HG03469 (cell line): ENCODE results near the gene CD46.
A peak's percentile ranks its signal among the peaks of the same experiment; 100 is the strongest.
"Not testable (repeated sequence)": the region's sequence is repeated elsewhere in the genome, so short reads cannot be mapped to it uniquely, and the experiment has no call there.

Experiments used
- ATAC-seq: cut with Tn5 transposase; IDR thresholded peaks from one replicate; pipeline ENCODE4 v1.9.1; 2021; ENCODE audit warnings: mild to moderate bottlenecking, moderate library complexity, moderate number of reproducible peaks; ENCODE audit not compliant: unreplicated experiment

CD46 gene

GRCh38 chr1:207751790-207752455, at the start of gene CD46:
TSS of gene CD46 (plus strand) at chr1:207752054. CDS start at chr1:207752213, 159 bp downstream.
- ATAC-seq, result peak; percentile 83

- ATAC-seq, result no peak
These were observed 49.5 kb upstream of the CD46 start for GRCh38 chr1:207702317-207702716.

- no peak for ATAC-seq
These were observed 48.1 kb upstream of the CD46 start for GRCh38 chr1:207703712-207704111.

GRCh38 chr1:207708004-207708403, 43.9 kb upstream of the CD46 start:
- ATAC-seq, result not testable (repeated sequence)

GRCh38 chr1:207711285-207711684, 40.6 kb upstream of the CD46 start:
- no peak for ATAC-seq

- ATAC-seq, result not testable (repeated sequence)
These were observed 39.2 kb upstream of the CD46 start for GRCh38 chr1:207712701-207713100.

- no peak for ATAC-seq
These were observed 38.3 kb upstream of the CD46 start for GRCh38 chr1:207713529-207713928.

- ATAC-seq, result no peak
These were observed 32.6 kb upstream of the CD46 start for GRCh38 chr1:207719234-207719633.

GRCh38 chr1:207728200-207728858, 23.5 kb upstream of the CD46 start:
- not testable (repeated sequence) for ATAC-seq

- not testable (repeated sequence) for ATAC-seq
These were observed 14.2 kb upstream of the CD46 start for GRCh38 chr1:207737503-207738157.

GRCh38 chr1:207738158-207738659, 13.6 kb upstream of the CD46 start:
- not testable (repeated sequence) for ATAC-seq

- no peak for ATAC-seq
These were observed 11.6 kb upstream of the CD46 start for GRCh38 chr1:207740207-207740606.

GRCh38 chr1:207742850-207743555, 8.9 kb upstream of the CD46 start:
- no peak for ATAC-seq

- ATAC-seq, result no peak
These were observed 7.8 kb upstream of the CD46 start for GRCh38 chr1:207744000-207744534.

GRCh38 chr1:207745285-207745684, 6.6 kb upstream of the CD46 start:
- no peak for ATAC-seq

GRCh38 chr1:207745839-207746767, 5.8 kb upstream of the CD46 start:
- ATAC-seq, result no peak

- no peak for ATAC-seq
These were observed 4.0 kb upstream of the CD46 start for GRCh38 chr1:207747627-207748492.

- no peak for ATAC-seq
These were observed 2.9 kb upstream of the CD46 start for GRCh38 chr1:207748737-207749528.
